ENCODE results near the gene ATP13A4.

The ATP13A4 gene

GRCh38 chr3:193499136-193499770, 55.4 kb downstream of the ATP13A4 start:
- FAIRE-seq = no peak
- no peak for DNase-seq (ENCODE audit: low spot score)

- FAIRE-seq = no peak
- DNase-seq (ENCODE audit: low spot score) = no peak
These were observed 56.5 kb downstream of the ATP13A4 start for GRCh38 chr3:193498215-193498614.

GRCh38 chr3:193496658-193497057, 58.0 kb downstream of the ATP13A4 start:
- no peak for DNase-seq (ENCODE audit: low spot score)
- no peak for FAIRE-seq

GRCh38 chr3:193491026-193491425, 63.7 kb downstream of the ATP13A4 start:
- FAIRE-seq (no peak), DNase-seq (ENCODE audit: low spot score) (no peak)

- FAIRE-seq (no peak), DNase-seq (ENCODE audit: low spot score) (no peak)
These were observed 64.1 kb downstream of the ATP13A4 start for GRCh38 chr3:193490580-193490979.

- DNase-seq (ENCODE audit: low spot score) = no peak
- FAIRE-seq = no peak
These were observed 64.7 kb downstream of the ATP13A4 start for GRCh38 chr3:193489949-193490348.

GRCh38 chr3:193488741-193489140, 66.0 kb downstream of the ATP13A4 start:
- no peak for DNase-seq (ENCODE audit: low spot score)

GRCh38 chr3:193483988-193484539, 70.6 kb downstream of the ATP13A4 start:
- FAIRE-seq (no peak), DNase-seq (ENCODE audit: low spot score) (no peak)

More at GRCh38 chr3:193488741-193489140, 66.0 kb downstream of the ATP13A4 start:
- FAIRE-seq = no peak

- DNase-seq (ENCODE audit: low spot score) = no peak
- no peak for FAIRE-seq
These were observed 73.3 kb downstream of the ATP13A4 start for GRCh38 chr3:193481436-193481835.

- no peak for DNase-seq (ENCODE audit: low spot score)
- no peak for FAIRE-seq
These were observed 80.2 kb downstream of the ATP13A4 start for GRCh38 chr3:193474446-193474845.

- no peak for FAIRE-seq
- no peak for DNase-seq (ENCODE audit: low spot score)
These were observed 84.0 kb downstream of the ATP13A4 start for GRCh38 chr3:193470710-193471109.

- DNase-seq (ENCODE audit: low spot score) = no peak
- FAIRE-seq = no peak
These were observed 88.6 kb downstream of the ATP13A4 start for GRCh38 chr3:193465992-193466608.

GRCh38 chr3:193464889-193465288, 89.8 kb downstream of the ATP13A4 start:
- FAIRE-seq = no peak

GRCh38 chr3:193457526-193457925, 97.2 kb downstream of the ATP13A4 start:
- DNase-seq (ENCODE audit: low spot score) (no peak), FAIRE-seq (no peak)

More at GRCh38 chr3:193464889-193465288, 89.8 kb downstream of the ATP13A4 start:
- no peak for DNase-seq (ENCODE audit: low spot score)

- FAIRE-seq (no peak), DNase-seq (ENCODE audit: low spot score) (no peak)
These were observed 102.4 kb downstream of the ATP13A4 start for GRCh38 chr3:193452338-193452737.

- FAIRE-seq = no peak
These were observed 102.8 kb downstream of the ATP13A4 start for GRCh38 chr3:193451902-193452301.

GRCh38 chr3:193446965-193447602, 107.6 kb downstream of the ATP13A4 start:
- FAIRE-seq (no peak), DNase-seq (ENCODE audit: low spot score) (no peak)

More at GRCh38 chr3:193451902-193452301, 102.8 kb downstream of the ATP13A4 start:
- no peak for DNase-seq (ENCODE audit: low spot score)

GRCh38 chr3:193439423-193439822, 115.3 kb downstream of the ATP13A4 start:
- FAIRE-seq = no peak
- no peak for DNase-seq (ENCODE audit: low spot score)

- DNase-seq (ENCODE audit: low spot score) (no peak), FAIRE-seq (no peak)
These were observed 135.9 kb downstream of the ATP13A4 start for GRCh38 chr3:193418576-193419373.

GRCh38 chr3:193416629-193417028, 138.1 kb downstream of the ATP13A4 start:
- no peak for FAIRE-seq
- DNase-seq (ENCODE audit: low spot score) = no peak

GRCh38 chr3:193407688-193408087, 147.0 kb downstream of the ATP13A4 start:
- FAIRE-seq (no peak), DNase-seq (ENCODE audit: low spot score) (no peak)

Measured in RCC 7860 (cell line).